HG02571 (cell line): Measurements from ENCODE around the gene HFE.
"Not testable (repeated sequence)": the region's sequence is repeated elsewhere in the genome, so short reads cannot be mapped to it uniquely, and the experiment has no call there.

Experiments used
- ATAC-seq: cut with Tn5 transposase; IDR thresholded peaks from one replicate; pipeline ENCODE4 v1.9.1; 2021; ENCODE audit warnings: mild to moderate bottlenecking, moderate library complexity; ENCODE audit not compliant: unreplicated experiment

HFE gene

DNA sequence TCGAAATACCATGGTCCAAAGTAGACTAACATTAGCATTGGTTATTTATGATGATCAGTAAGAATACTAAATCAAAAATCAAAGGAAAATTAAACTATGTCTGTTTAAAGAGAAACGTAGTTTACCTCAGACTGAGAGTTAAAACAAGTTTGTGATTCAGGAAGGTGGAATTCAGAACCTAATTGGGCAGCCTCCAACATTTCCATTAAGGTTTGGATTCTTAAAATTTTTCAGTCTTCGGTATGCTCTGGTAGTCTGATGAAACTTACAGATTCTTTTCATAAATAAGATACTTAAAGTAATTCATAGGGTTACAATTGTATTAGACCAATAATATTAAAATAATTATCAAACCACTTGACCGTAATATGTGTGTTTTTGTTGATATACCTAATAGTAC, 18.6 kb downstream of the HFE start:
- no peak for ATAC-seq

DNA sequence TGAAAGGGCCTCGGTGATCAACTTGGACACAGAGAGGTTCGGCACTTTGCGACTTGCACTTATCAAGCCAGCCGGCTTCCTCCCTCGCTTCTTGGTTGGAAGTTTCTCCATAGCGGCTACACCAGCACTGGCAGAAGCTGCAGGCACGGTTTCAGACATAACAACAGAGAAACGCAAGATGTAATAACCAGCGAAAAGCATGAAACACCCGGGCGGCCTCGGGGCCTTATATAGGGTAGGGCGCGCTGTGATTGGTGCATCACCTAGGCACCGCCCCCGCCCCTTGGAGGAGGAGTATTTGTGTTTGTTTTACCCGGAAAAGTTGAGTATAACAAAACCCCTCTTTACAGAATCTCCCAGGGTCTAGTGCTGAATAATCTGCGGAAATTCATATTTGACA, 20.7 kb downstream of the HFE start:
- ATAC-seq: no peak

DNA sequence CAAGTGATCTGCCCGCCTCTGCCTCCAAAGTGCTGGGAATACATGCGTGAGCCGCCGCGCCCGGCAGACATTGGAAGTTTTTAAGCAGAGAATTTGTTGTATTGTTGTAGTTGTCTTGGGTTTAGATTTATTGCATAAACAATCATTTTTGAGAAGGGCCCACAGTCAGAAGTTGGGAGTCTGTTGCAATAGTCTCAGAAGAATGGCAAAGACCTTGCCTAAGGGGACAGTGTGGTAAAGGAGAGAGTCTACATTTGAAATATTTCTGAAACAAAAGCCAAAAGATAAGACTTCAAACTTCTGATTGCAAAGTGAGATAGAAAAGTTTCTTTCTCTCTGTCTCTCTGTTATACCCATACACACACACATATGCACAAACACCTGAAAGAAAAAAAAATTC, 22.5 kb downstream of the HFE start:
- ATAC-seq: no peak

DNA sequence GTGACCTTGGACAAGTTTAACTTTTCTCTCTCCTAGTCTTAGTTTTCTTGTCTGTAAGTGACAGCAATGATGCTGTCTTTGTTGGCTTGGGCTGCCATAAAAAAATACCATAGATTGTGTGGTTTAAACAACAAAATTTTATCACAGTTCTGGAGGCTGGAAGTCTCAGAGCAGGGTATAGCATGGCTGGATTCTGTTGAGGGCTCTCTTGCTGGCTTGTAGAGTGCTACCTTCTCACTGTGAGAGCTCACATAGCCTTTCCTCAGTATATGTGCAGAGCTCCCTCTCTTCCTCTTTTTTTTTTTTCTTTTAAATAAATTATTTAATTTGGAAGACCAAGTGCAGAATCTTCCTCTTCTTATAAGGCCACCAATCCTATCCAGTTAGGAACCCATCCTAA, 26.3 kb downstream of the HFE start:
- no peak for ATAC-seq

DNA sequence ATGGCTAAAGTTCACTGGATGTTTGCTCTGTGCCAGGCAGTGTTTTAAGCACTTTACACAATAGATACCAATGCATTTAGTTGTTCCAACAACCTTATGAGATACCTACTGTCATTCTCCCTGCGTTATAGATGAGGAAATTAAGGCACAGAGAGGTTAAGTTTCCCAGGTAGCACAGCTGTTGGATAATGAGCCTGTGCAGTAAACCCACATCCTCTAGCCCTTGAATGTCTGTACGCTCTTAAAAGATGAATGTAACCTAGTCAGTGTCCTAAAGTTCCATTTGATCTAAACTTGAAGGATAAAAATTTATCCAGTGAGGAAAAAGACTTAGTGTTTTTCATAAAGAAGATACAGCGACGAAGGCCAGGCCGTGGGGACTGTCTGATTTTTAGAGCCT, 28.0 kb downstream of the HFE start:
- ATAC-seq: no peak

DNA sequence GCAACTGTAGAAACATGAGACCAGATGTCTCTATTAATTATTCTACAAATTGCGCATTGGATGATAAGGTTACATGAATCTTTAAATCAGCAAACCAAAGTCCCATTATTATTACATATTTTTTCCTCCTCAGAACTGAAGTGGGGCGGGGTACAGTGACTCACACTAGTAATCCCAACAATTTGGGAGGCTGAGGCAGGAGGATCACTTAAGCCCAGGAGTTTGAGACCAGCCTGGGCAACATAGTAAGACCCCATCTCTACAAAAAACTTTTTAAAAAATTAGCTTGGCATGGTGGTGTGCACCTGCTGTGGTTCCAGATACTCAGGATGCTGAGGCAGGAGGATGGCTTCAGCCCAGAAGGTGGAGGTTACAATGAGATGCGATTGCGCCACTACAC, 29.0 kb downstream of the HFE start:
- no peak for ATAC-seq

DNA sequence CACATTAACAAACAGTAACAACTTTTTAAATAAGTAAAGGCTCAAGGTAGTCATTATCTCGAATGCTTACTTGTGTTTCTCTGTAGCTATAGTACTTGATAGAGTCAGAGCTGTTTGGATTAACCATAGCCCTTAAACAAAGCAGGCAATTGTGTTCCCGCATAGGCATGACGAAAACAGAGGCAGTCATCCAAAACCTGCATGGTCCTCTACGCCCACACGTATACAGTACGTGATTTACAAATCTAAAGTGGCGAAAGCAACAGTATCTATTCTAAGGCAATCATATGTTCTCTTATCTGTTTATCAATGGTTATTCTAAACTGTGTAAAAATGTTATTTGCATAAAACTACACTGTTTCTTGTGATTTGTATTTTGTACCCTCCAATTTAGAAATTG, 31.8 kb downstream of the HFE start:
- no peak for ATAC-seq

DNA sequence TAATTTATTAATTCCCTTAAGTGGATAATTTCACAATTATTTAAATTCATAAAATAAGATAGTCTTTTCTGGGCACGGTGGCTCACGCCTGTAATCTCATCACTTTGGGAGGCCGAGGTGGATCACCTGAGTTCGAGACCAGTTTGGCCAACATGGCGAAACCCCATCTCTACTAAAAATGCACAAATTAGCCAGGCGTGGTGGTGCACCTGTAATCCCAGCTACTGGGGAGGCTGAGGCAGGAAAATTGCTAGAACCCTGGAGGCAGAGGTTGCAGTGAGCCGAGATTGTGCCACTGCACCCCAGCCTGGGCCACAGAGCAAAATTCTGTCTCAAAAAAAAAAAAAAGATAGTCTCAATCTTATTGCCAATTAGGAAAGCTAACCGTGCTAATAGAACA, 32.9 kb downstream of the HFE start:
- ATAC-seq: not testable (repeated sequence)

DNA sequence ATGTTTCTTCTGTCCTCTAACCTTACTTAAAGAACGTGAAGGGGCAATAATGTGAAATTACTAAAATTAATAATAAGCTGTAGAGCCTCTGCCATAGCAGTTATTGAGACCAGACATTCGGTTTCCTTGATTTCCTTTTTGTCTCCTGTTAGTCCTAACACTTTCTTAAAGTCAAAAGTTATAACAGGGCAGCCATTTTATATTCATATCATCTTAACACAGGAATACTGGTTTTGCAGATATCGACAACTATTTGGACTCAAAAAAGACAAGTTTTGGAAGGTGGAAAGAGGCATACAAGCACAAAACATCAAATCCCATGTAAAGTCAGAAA, 33.5 kb downstream of the HFE start:
- ATAC-seq: no peak

DNA sequence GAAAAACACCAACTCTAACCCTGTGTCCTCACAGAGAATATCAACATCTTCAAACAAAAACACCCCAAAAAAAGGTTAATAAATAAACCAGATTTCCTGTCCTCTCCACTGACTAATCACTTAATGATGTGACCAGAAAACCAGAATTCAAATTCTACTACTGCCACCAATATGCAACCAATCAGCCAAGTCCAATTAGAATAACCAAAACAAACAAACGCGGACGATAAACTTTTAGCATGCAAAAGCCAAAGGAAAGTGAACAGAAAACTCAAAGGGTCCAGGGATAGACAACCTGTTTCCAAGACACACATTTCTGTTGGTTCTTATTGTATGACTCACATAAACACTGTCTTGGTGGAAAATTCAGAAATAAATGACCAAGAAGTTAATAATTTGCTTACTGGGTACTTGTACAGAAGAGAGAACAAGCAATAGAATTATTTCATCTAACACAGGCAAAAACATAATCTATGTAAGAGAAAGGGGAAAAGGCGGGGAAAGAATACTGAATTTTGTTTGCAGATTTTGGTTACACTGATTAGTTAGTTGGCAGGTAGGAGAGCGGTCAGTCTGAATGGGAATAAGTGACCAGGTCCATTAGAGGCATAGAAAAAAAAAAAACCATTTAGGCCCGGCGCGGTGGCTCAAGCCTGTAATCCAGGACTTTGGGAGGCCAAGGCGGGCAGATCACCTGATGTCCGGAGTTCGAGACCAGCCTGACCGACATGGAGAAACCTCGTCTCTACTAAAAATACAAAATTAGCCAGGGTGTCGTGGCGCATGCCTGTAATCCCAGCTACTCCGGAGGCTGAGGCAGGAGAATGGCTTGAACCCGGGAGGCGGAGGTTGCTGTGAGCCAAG, 34.1 kb downstream of the HFE start:
- ATAC-seq: no peak

DNA sequence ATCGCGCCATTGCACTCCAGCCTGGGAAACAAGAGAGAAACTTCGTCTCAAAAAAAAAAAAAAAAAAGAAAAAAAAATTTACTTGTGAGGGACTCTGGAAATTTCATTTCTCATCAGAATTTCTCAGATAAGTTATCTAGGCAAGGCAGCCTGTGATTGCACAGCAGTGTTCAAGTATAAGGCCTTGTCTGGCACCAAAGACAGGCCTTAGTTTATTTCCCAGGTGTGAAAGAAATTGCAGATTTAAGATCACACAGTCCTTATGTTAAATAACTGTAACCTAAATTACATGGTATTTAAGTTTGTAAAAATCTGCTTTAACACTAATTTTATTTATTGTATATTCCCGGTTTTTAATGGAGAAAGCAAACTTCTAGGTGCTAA, 34.8 kb downstream of the HFE start:
- no peak for ATAC-seq

DNA sequence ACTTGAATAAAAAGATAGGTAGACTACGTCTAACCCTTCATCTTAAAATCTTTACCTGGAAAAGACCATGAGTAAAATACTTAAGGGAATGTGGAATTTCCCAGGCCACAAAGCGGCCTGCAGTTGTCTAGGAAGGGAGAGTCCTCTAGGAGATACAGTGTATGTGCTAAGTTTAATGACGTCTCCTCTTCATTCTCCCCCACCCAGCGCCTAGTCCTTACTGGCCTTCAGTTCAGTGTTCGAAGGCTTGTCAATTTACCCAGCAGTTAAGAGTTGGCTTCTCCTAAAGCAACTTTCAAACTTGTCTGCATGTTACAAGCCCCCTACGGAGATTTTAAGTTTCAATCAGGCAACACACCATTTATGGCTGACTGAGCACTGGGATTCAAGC, 35.2 kb downstream of the HFE start:
- ATAC-seq: no peak

DNA sequence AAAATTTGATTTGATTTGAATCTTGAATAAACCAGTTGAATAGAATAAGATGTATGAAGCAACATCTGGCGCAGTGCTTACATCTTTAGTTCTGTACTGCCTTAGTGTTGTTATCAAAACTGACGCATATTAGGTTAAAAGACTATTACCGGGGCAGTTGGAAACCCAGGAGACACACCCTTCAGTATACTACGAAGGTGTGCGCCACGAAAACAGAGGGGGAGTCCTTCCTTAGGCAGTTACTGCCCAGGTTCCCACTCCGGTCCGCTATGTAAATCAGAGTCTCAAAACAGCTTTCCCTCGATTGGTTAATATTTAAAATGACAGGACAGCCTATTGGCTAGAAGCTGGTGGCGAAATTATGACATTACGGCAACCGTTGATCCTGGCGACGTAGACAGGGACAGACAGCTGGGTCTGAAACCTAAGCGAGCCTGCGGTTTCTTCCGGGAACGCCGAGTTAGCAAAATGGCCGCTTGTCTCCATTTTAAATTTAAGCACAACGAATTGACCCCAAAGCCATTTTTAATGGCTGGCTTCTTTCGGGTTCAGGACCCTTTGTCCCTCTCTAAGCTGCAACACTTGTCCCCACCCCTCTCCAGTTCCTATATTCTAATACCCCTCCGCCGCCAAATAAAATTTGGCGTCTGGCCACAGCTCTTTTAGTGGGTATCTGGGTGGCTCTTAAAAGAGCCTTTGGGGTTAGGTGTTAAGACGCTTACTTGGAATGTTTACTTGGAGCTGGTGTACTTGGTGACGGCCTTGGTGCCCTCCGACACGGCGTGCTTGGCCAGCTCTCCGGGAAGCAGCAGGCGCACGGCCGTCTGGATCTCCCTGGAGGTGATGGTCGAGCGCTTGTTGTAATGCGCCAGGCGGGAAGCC, 35.8 kb downstream of the HFE start:
- peak; percentile 57 for ATAC-seq

DNA sequence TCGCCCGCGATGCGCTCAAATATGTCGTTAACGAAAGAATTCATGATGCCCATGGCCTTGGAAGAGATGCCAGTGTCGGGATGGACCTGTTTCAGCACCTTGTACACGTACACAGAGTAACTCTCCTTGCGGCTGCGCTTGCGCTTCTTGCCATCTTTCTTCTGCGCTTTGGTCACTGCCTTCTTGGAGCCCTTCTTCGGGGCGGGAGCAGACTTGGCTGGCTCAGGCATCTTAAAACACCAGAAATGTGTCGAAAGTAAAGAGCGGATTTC, 36.4 kb downstream of the HFE start:
- no peak for ATAC-seq

DNA sequence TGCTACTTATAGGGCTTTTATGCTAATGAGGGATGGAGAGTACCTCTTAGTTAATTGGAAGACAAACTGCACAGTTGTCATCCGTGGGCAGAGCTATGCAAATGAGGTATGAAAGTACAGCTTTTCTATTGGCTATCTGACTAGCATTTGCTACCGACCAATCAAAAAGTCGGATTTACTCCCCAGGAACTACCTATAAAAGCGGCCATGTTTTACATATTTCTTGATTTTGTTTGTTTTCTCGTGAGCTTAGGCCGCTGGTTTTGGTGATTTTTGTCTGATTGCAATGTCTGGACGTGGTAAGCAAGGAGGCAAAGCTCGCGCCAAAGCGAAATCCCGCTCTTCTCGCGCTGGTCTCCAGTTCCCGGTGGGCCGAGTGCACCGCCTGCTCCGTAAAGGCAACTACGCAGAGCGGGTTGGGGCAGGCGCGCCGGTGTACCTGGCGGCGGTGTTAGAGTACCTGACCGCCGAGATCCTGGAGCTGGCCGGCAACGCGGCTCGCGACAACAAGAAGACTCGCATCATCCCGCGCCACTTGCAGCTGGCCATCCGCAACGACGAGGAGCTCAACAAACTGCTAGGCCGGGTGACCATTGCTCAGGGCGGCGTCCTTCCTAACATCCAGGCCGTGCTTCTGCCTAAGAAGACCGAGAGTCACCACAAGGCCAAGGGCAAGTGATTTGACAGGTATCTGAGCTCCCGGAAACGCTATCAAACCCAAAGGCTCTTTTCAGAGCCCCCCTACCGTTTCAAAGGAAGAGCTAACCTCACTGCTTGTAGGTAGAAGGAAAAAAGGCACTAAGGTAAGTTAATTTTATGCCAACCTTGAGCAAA, 36.9 kb downstream of the HFE start:
- ATAC-seq: peak; percentile 73

DNA sequence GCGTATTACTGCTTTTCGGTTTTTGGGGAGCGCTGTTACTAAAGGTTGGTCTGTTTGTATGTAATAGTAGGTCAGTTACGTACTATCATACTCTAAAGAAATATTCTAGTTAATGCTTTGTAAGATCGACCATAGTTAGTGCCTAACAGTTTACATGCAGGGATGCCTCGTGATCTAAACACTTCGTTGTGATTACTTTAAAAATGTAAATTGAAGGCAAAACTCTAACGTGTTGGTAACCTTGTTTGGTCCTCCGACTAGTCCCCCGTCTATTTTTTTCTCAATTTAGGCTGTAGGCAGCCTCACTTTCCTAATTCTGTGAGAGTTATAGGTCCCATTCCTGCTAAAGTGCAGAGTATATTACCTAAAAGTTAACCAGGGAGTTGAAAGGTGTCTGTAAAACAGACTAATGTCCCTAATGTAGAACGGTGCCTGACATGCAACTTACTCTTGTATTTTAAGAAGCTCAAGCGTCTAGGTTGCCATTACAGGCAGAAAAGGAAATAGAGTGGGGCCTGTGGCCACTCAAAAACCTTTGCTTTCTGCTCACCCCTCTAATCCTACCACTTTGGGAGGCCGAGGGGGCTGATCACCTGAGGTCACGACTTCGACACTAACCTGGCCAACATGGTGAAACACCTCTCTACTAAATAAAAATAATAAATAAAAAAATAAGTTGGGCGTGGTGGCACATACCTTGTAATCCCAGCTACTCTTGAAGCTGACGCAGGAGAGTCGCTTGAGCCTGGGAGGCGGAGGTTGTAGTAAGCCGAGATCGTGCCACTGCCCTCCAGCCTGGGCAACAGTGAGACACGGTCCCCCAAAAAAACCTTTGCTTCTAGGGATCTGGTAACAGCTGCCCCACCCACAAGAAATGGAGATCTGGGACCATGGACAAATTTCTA, 37.8 kb downstream of the HFE start:
- ATAC-seq: no peak

DNA sequence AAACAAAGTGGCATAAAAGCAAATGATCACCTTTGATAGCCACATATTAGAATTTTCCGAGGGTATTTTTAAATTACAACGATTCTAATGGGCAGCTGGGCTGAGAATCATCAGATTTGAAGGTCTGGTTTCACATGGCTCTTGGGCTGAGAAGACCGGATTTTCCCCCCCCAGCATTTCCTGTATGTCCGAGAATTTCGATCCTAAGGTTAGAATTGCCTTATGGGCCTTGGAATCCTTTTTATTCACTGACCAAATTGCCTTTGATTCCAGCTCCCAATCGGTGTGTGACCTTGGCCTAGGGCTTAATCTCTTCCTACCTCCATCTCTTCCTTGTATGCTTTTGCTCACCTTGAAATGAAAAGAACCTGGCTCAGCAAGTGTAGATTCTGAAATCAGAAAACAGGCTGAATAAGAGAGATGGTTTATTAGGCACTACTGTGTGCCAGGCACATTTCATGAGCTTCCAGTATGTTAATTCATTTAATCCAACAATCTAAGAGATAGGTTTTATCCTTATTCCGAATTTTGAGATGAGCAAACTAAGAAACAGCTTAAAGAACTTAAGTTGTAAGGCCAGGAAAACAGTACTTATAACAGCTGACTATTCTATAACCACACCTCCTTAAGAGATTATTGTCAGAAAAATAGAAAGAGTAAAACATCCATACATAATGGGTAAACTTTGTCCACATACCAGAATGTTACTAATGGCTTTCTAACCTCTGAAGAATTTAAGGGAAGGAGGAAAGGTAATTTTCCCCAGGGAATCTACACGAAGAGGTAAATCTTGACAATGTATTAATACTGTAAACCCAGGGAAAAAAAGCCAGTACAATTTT, 39.4 kb downstream of the HFE start:
- no peak for ATAC-seq

DNA sequence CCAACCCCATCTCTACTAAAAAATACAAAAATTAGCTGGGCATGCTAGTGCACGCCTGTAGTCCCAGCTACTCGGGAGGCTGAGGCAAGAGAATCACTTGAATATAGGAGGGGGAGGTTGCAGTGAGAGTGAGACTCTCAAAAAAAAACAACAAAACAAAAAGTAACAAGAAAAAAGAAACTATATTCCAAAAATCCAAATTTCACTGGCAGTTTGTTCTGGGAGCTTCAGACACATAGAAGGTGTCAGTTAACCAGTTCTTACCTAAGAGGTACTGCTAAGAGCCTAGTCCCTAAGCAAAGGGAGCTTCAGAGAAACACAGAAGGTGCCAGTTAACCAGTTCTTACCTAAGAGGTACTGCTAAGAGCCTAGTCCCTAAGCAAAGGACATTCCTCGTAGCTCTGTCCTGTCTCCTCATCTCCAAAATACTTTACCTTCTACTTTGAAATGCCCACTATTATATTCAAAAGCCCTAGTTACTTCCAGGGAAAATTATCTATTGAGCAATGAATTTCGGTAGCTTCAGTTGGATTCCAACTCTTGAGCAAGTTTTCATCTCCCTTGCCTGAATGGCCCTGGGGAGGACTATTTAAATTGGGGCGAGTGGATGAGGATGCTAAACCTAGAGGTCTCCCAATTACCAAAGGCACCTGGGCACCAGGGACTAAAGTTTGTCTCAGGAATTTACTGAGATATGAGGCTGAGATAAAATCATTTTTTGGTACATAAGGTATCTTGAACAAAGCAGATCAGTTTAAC, 41.0 kb downstream of the HFE start:
- ATAC-seq: no peak

DNA sequence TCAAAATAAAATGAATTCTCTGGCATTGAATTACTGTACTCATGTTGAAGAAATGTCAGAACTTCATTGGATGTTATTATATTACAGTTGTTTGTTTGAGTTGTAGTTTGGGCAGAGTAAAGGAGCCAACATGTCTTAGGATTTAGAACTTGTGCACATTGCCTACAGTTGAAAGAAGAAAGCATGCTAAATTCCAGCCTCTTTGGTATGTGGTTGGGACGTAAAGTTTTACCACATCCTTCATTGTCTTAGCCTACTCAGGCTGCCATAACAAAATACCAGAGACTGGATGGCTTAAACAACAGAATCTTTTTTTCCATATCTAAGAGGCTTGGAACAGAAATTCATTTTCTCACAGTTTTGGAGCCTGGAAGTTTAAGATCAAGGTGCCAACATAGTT, 42.4 kb downstream of the HFE start:
- ATAC-seq: no peak
